Mesenteric fat pad (tissue), 1 donor: ENCODE data around the gene NASP. TPM values are rescaled to one million over a fixed set of nuclear protein-coding genes. Genes with fewer than 3 reads are reported as not detected.

ENCODE experiments used
- DNase-seq: peaks from one replicate; pipeline ENCODE4 v3.0.0-alpha.2; 2020; ENCODE audit warnings: low spot score
- total RNA-seq: library from RNA; stranded (reverse); fragmentation: NEBNext Ultra II Directional; extraction: Animal tissue kit (Norgen Biotek cat#: 25700); gene quantifications from one replicate; pipeline ENCODE4 v1.2.1, GENCODE V29; 2021
- donor health status: DM: yes; HTN: yes; CAD: no.

The NASP gene
- total RNA-seq, 1 donor from 2014 or later = 57.6 TPM

DNA sequence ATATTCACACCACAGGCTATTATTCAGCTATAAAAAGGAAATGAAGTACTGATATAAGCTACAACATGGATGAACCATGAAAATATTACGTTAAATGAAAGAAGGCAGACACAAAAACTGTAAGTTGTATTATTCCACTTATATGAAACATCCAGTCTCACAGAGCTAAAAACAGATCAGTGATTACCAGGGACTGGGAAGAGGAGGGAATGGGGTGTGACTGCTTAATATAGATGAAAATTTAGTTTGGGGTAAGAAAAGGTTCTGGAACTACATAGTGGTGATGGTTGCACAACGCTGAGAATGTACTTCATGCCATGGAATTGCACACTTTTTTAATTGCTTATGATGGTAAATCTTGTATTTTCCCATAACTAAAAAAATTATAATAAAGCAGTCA, 83.0 kb downstream of the NASP start:
- no peak for DNase-seq

DNA sequence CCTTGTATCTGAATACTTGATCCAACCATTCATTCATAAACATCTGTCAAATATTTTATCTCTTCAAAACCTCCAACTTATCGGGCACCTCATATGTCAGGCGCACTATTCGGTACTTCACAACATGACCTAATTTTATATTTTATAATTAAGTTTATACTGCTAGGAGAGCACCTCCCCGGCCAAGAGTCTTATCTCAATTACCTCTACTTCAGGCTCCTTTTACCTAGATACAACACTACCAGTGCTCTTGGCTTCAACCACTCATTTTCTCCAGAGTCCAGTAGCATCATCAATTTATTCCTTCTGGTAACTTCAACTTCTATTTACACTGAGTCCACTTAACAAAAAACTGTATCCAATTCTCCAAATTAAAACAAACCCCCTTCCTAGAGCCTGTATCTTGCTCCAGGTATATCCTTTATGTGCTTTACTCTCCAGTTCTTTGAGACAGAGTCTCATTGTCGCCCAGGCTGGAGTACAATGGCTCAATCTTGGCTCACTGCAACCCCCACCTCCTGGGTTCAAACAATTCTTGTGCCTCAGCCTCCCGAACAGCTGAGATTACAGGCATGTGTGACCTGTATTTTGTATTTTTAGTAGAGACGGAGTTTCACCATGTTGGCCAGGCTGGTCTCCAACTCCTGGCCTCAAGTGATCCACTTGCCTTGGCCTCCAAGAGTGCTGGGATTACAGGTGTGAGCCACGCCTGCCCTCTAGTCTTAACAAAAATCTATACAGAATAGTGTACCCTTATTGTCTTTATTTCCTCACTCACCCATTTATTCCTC, 83.7 kb downstream of the NASP start:
- no peak for DNase-seq

Other genes with a start within 250 kb of the NASP start
- 7.2 TPM for gene TOE1, start 243.9 kb upstream of the NASP start, total RNA-seq
- gene MUTYH, start 243.6 kb upstream of the NASP start, total RNA-seq = 14.4 TPM
- 2.8 TPM for gene TESK2, start 92.9 kb upstream of the NASP start, total RNA-seq
- gene CCDC163, start 84.0 kb upstream of the NASP start, total RNA-seq = 2.4 TPM
- gene MMACHC, start 83.7 kb upstream of the NASP start, total RNA-seq = 6.0 TPM
- 495 TPM for gene PRDX1, start 62.2 kb upstream of the NASP start, total RNA-seq
- gene AKR1A1, start 33.2 kb upstream of the NASP start, total RNA-seq = 132 TPM
- 2.4 TPM for gene CCDC17, start 40.0 kb downstream of the NASP start, total RNA-seq
- gene GPBP1L1, start 102.5 kb downstream of the NASP start, total RNA-seq = 80.2 TPM
- gene TMEM69, start 104.1 kb downstream of the NASP start, total RNA-seq = 17.0 TPM
- gene IPP, start 166.6 kb downstream of the NASP start, total RNA-seq = 11.9 TPM
- 24.8 TPM for gene MAST2, start 219.6 kb downstream of the NASP start, total RNA-seq